Frontal cortex (tissue), 4 donors: Measurements from ENCODE around the gene MOV10L1. TPM values are rescaled to one million over a fixed set of nuclear protein-coding genes. Genes with fewer than 3 reads are reported as not detected.
"Not testable (repeated sequence)": the region's sequence is repeated elsewhere in the genome, so short reads cannot be mapped to it uniquely, and the experiment has no call there.

Experiments used
- DNase-seq, 2 donors: peaks; one replicate each; pipeline ENCODE4 v3.0.0; 2012; ENCODE audit warnings: low spot score in 2 of 2
- FAIRE-seq: peaks from 2 replicates; lab custom pipeline; 2012; peaks lifted over from hg19 to GRCh38; lab: Jason Lieb, UNC
- total RNA-seq: library from RNA; depleted of rRNA; stranded (reverse); fragments of >200 nt; gene quantifications from one replicate; pipeline ENCODE4 v1.2.3, GENCODE V29; 2014
- donor health status: control.
- donor health status: control.
- donor health status: control.

Gene MOV10L1
- total RNA-seq, 1 donor from 2014 or later, result 3.3 TPM

- DNase-seq (peak in 1 of 2 donors; percentile 64), FAIRE-seq (no peak)
Measured at GRCh38 chr22:50074551-50075530, 15.0 kb upstream of the MOV10L1 start.

DNA sequence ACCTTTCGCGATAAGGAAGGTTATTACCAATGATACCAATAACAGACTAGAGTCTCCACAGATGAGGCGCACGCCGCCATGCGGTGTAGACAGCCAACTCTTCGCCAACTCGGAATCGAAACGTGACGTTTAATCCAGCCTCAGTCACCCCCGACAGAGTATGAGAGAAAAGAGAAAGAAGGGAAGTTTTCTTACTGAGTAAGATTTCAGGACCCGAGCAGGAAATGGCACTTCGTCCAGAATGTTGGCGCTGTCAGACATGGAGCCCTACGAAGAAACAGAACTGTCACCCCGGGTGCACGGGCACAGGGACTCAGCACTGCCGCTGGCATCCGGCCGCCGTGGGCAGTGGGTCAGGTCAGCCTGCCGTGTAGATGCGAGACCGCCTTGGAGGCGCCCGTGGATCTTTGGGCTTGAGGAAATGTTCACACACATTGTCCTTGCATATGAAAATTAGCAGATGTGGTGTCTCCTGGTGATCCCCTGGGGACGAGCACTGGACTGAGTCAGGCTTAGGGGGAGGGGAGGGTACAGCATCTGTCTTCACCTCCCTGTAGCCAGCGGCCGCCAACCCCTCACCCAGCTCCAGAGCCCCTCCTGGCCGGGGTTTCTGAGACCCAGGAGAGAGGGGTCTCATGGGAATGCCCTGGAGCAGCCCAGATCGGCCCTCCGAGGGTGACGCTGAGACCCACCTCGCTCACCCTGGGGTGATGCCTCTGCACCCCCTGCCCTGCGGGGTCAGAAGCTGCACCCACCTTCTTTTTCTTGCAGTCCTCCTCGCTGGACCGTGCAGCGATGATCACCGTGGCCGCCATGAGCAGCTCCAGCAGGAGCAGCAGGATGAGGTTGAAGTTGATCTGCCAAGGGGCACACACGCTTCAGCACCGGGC is 12.9 kb upstream of the MOV10L1 start:
- DNase-seq (no peak), FAIRE-seq (no peak)

DNA sequence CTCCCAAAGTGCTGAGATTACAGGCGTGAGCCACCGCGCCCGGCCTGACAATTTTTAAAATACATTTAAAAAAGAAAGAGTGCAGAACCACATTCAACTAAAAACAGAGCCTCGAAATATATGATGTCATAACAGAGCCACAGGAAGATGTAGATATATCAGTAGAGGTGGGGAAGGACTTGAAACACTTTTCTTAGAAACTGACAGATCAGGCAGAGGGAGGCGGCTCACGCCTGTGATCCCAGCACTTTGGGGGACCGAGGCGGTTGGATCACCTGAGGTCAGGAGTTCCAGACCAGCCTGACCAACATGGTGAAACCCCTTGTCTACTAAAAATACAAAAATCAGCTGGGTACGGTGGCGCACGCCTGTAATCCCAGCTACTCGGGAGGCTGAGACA is 11.6 kb upstream of the MOV10L1 start:
- FAIRE-seq, result no peak

DNA sequence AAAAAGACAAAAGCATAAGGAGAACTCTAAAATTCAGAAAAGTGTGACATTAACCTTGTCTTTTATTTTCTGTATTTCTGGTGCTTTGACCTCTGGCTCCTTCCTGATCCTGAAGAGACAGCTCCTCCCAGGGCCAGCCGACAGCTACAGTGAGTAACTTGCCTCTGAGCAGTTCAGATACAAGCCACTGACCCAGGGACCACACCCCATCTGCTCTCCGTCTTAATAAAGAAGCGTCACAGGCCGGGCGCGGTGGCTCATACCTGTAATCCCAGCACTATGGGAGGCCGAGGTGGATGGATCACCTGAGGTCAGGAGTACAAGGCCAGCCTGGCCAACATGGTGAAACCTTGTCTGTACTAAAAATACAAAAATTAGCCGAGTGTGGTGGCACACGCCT is 11.0 kb upstream of the MOV10L1 start:
- DNase-seq, result no peak
- FAIRE-seq, result no peak

More for the DNA sequence above, 11.6 kb upstream of the MOV10L1 start:
- no peak for DNase-seq

GRCh38 chr22:50080077-50080465 is 9.7 kb upstream of the MOV10L1 start:
- DNase-seq, result peak in 1 of 2 donors; percentile 10
- no peak for FAIRE-seq

DNA sequence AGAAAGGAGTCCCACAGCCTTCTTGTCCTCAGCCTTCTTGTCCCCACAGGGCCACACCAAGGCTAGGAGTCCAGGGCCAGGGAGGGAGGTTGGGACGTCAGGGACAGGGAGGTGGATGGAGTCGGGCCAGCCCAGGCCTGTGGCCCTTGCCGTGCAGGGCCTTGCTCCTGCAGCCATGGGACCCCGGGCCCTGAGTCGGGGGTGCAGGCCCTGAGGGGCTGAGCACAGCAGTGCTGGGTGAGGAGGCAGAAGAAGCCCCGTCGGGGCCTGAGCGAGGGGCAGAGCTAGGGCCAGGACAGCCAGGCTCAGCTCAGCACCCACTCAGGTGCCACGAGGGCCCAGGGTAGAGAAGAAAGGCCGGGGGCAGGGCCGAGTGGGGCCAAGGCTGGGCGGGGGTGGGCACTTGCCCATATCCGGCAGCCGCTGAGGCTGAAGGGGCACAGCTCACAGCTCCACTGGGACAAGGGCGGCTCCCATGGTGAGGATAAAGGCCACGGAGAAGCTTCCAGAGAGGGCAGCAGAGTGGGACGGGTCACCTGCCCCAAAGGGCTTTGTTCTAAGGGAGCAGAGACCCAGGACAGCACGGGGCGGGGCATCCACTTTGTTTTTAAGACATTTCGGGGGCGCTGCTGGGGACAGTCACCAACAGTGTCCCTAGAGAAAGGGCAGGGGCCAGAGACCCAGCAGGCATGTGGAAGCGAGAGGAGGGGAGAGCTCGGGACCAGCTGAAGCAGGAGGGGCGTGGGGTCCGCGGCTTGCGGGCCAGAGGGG is 8.2 kb upstream of the MOV10L1 start:
- peak in 1 of 2 donors; percentile 12 for DNase-seq
- FAIRE-seq, result no peak

DNA sequence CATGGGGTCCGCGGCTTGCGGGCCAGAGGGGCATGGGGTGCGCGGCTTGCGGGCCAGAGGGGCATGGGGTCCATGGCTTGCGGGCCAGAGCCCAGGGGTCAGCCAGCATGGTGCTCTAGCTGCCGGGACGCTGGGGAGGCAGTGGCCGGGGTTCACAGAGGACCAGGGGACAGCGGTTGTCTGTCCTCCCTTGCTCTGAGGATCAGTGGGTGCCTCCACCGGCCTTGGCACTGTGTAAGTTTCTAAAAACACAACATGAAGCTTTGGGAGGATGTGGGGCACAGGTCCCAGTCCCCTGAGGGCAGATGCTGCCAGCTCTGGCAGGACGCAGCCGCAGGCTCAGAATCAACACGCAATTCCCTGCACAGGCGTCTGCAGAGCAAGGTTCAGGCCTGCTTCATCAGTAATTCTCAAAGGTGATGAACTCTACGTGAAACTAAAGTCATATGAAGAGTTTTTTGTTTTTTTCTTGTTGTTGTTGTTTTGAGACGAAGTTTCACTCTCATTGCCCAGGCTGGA is 7.5 kb upstream of the MOV10L1 start:
- no peak for FAIRE-seq
- DNase-seq, result peak in 1 of 2 donors; percentile 11

- FAIRE-seq (no peak), DNase-seq (peak in 1 of 2 donors; percentile 8)
Measured at GRCh38 chr22:50082961-50083461, 6.8 kb upstream of the MOV10L1 start.

GRCh38 chr22:50083462-50084079 is 6.2 kb upstream of the MOV10L1 start:
- FAIRE-seq, result no peak
- DNase-seq, result peak in 1 of 2 donors; percentile 15

DNA sequence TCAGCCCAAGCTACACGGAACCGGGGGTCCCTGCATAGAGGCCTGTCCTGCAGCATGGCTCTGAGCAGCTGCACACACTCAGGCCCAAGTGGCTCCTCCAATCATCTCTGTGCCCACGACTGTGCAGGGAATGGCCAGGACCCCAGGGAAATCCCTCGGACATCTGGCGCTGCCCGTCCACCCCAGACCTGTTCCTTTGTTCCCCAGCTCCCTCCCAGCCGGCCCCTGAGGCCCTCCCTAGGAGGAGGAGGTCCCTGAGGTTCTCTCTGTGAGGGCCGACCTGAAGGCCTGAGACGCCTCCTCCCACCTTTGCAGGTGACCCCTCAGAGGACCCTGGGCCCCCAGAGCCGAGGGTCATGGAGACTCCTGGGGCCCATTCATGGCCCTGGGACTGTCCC is 5.7 kb upstream of the MOV10L1 start:
- peak in 1 of 2 donors; percentile 12 for DNase-seq
- no peak for FAIRE-seq

GRCh38 chr22:50084614-50085021 is 5.2 kb upstream of the MOV10L1 start:
- no peak for FAIRE-seq
- DNase-seq, result peak in 1 of 2 donors; percentile 24

- DNase-seq (peak in 1 of 2 donors; percentile 43), FAIRE-seq (no peak)
Measured at GRCh38 chr22:50085211-50085972, 4.4 kb upstream of the MOV10L1 start, which contains the start of gene MLC1. MLC1 (minus strand) TSS chr22:50085426; CDS start chr22:50084902, 524 bp downstream.

DNA sequence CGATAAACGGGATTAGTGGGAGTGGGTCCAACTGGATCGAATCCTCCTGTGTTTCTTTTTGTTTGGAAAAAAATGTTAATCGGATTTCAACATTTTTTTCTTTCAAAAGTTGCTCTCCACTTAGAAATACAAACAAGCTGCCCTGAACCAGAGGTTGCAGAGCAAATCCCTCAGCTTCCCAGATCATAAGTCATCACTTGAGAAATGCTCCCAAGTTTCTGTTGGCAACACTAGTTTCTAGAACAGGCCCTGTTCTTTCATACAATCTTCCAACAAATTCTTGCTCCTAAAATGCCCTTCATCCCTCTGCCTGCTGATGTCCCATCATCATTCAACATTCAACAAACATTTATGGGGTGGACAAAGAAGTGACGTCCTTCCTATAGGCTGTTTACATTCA is 3.3 kb upstream of the MOV10L1 start:
- DNase-seq, result no peak

GRCh38 chr22:50086975-50087374 is 2.8 kb upstream of the MOV10L1 start:
- not testable (repeated sequence) for DNase-seq, FAIRE-seq

More for the DNA sequence above, 3.3 kb upstream of the MOV10L1 start:
- FAIRE-seq, result no peak

GRCh38 chr22:50087646-50088045 is 2.2 kb upstream of the MOV10L1 start:
- FAIRE-seq (no peak), DNase-seq (no peak)

- FAIRE-seq (no peak), DNase-seq (no peak)
Measured at GRCh38 chr22:50088096-50088495, 1.7 kb upstream of the MOV10L1 start.

GRCh38 chr22:50089231-50089630 is 575 bp upstream of the MOV10L1 start:
- no peak for FAIRE-seq

DNA sequence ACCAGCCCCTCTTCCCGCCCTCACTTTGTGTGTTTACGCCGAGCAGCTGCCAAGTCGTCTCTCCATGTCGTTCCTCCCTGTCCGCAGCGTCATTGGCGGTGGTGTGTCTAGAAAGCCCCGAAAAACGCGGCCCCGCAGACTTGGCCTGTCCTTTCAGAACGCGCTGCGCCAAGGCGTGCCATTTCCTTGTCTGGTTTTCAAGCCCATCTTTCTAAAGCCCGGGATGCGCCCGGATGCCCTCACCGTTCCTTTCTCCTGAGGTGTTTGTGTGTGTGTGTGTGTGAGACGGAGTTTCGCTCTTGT is 557 bp downstream of the MOV10L1 start:
- DNase-seq (no peak), FAIRE-seq (no peak)

More at GRCh38 chr22:50089231-50089630, 575 bp upstream of the MOV10L1 start:
- no peak for DNase-seq
